ENCODE results near the gene PRR15L.

DNA sequence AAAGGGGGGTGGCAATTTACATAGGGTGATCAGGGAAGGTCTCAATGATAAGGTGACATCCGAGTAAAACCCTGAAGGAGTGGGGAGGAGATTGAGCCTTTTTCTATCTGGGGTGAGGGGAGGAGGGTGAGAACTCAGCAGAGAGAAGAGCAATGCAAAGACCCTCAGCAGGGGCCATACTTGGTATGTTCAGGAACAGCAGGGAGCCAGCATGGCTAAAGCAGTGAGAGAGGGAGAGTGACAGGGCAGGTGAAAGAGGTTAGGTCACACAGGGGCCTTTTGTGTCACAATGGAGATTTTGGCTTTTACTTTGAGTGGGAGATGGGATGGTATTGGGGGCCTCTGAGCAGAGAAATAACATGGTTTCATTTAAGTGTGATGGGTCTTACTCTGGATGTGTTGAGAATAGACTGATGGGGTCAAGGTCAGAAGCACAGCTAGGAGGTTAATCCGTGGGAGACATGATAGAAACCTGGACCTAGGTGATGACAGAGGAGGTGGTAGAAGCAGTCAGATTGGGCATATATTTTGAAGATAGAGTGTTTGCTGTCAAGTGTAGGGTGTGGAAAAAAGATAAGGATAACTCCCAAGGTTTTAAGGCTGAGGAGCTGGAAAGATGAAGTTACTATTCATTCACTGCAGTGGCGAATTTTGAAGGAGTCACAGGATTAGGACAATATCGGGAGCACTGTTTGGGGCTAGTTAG, 55.5 kb downstream of the PRR15L start:
- TF ChIP-seq, protein P1, sequence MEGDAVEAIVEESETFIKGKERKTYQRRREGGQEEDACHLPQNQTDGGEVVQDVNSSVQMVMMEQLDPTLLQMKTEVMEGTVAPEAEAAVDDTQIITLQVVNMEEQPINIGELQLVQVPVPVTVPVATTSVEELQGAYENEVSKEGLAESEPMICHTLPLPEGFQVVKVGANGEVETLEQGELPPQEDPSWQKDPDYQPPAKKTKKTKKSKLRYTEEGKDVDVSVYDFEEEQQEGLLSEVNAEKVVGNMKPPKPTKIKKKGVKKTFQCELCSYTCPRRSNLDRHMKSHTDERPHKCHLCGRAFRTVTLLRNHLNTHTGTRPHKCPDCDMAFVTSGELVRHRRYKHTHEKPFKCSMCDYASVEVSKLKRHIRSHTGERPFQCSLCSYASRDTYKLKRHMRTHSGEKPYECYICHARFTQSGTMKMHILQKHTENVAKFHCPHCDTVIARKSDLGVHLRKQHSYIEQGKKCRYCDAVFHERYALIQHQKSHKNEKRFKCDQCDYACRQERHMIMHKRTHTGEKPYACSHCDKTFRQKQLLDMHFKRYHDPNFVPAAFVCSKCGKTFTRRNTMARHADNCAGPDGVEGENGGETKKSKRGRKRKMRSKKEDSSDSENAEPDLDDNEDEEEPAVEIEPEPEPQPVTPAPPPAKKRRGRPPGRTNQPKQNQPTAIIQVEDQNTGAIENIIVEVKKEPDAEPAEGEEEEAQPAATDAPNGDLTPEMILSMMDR (IDR thresholded peaks at IDR 0.05) = no peak
- TF ChIP-seq EZH2 (IDR thresholded peaks at IDR 0.05; ENCODE audit: borderline replicate concordance, insufficient read depth, low read depth, low read length, poor library complexity, severe bottlenecking) = no peak

Data from B cell (primary cell).